ENCODE measurements around the gene RAC3.

RAC3 gene

DNA sequence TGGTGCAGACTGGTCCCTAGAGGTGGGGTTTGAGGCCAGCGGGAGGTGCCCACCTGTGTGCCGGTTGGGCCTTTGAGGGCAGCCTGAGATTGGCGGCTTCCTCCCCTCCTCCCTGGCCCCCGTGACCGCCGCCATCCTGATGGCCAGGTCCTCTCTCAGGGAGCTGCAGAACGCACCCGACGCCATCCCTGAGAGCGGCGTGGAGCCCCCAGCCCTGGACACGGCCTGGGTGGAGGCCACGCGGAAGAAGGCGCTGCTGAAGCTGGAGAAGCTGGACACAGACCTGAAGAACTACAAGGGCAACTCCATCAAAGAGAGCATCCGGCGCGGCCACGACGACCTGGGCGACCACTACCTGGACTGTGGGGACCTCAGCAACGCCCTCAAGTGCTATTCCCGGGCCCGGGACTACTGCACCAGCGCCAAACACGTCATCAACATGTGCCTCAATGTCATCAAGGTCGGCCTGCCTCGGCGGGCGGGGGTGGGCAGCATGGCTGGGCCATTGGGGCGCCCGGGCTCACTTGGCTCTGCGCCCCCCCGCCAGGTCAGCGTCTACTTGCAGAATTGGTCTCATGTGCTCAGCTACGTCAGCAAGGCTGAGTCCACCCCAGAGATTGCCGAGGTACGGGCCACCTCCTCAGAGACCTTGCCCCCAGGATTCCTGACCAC lies 23.0 kb downstream of the RAC3 start:
- no peak overlapping the region for H3K4me3 ChIP-seq (ENCODE audit: low read depth, low read length)
- no peak for DNase-seq (ENCODE audit: low read depth)
- TF ChIP-seq, protein P1, sequence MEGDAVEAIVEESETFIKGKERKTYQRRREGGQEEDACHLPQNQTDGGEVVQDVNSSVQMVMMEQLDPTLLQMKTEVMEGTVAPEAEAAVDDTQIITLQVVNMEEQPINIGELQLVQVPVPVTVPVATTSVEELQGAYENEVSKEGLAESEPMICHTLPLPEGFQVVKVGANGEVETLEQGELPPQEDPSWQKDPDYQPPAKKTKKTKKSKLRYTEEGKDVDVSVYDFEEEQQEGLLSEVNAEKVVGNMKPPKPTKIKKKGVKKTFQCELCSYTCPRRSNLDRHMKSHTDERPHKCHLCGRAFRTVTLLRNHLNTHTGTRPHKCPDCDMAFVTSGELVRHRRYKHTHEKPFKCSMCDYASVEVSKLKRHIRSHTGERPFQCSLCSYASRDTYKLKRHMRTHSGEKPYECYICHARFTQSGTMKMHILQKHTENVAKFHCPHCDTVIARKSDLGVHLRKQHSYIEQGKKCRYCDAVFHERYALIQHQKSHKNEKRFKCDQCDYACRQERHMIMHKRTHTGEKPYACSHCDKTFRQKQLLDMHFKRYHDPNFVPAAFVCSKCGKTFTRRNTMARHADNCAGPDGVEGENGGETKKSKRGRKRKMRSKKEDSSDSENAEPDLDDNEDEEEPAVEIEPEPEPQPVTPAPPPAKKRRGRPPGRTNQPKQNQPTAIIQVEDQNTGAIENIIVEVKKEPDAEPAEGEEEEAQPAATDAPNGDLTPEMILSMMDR (IDR thresholded peaks at IDR 0.05; ENCODE audit: low read depth, low read length, missing control alignments): no peak

DNA sequence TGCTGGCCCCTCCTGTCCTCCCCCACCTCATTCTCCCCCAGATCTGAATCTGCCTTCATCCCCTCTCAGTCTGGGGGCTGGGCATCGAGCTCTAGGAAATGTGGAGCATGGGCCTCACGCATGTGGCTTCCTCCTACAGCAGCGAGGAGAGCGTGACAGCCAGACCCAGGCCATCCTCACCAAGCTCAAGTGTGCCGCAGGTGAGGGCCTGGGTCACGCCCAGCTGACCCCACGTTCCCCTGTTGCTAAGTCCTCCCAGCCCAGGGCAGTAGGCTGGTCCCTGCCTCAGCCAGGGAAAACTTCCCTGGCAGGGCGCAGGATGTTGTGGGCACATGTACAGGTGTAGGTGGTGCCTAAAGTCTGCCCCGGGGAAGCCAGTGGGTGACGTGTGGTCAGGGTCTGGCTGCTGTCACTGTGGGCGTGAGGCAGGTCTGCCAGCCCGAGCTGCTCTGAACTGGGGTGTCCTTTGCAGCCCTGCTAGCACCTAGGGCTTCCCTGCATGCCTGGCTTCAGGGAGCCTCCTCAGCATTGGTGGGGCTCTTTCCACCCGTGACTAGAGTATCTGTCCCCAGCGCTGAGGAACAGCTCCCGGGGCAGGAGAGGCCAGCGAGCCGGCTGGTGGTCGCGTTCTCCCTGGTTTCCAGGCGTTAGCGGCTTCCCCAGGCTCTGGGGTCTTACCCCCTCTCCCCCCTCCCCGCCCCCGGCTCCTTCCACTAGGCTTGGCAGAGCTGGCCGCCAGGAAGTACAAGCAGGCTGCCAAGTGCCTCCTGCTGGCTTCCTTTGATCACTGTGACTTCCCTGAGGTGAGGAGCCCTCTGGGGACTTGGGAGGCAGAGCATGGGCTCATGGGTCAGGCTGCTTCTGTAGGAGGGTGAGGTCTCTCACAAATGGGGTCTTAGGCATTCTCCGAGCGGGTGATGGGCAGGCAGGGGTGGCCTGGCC lies 23.8 kb downstream of the RAC3 start:
- no peak for DNase-seq (ENCODE audit: low read depth)
- TF ChIP-seq, protein P1 (IDR thresholded peaks at IDR 0.05; ENCODE audit: low read depth, low read length, missing control alignments): no peak
- no peak overlapping the region for H3K4me3 ChIP-seq (ENCODE audit: low read depth, low read length)

GRCh38 chr17:82055965-82056728 lies 24.7 kb downstream of the RAC3 start:
- no peak overlapping the region for H3K4me3 ChIP-seq (ENCODE audit: low read depth, low read length)
- no peak for DNase-seq (ENCODE audit: low read depth)
- TF ChIP-seq, protein P1 (IDR thresholded peaks at IDR 0.05; ENCODE audit: low read depth, low read length, missing control alignments): no peak

GRCh38 chr17:82056729-82057621 lies 25.5 kb downstream of the RAC3 start:
- no peak for DNase-seq (ENCODE audit: low read depth)
- TF ChIP-seq, protein P1 (IDR thresholded peaks at IDR 0.05; ENCODE audit: low read depth, low read length, missing control alignments): no peak
- H3K4me3 ChIP-seq (ENCODE audit: low read depth, low read length): no peak overlapping the region

- TF ChIP-seq, protein P1 (IDR thresholded peaks at IDR 0.05; ENCODE audit: low read depth, low read length, missing control alignments): no peak
Observed at GRCh38 chr17:82058230-82058854, 26.9 kb downstream of the RAC3 start.

GRCh38 chr17:82058855-82059249 lies 27.4 kb downstream of the RAC3 start:
- TF ChIP-seq, protein P1 (IDR thresholded peaks at IDR 0.05; ENCODE audit: low read depth, low read length, missing control alignments): no peak
- H3K4me3 ChIP-seq (ENCODE audit: low read depth, low read length): no peak overlapping the region
- no peak for DNase-seq (ENCODE audit: low read depth)

More at GRCh38 chr17:82058230-82058854, 26.9 kb downstream of the RAC3 start:
- H3K4me3 ChIP-seq (ENCODE audit: low read depth, low read length): no peak overlapping the region
- DNase-seq (ENCODE audit: low read depth): no peak

Measured in GM12864 (cell line).